HG03354 (cell line): ENCODE data around the gene TDRD1.

Experiments
- ATAC-seq: cut with Tn5 transposase; IDR thresholded peaks from one replicate; pipeline ENCODE4 v1.9.1; 2021; ENCODE audit warnings: mild to moderate bottlenecking; ENCODE audit not compliant: unreplicated experiment, poor library complexity, severe bottlenecking

The TDRD1 gene

GRCh38 chr10:114174695-114175188 is 4.4 kb upstream of the TDRD1 start:
- ATAC-seq = peak; percentile 9

GRCh38 chr10:114175667-114176066 is 3.5 kb upstream of the TDRD1 start:
- no peak for ATAC-seq

GRCh38 chr10:114176511-114176910 is 2.6 kb upstream of the TDRD1 start:
- no peak for ATAC-seq

GRCh38 chr10:114179747-114180146 is 594 bp downstream of the TDRD1 start:
- no peak for ATAC-seq

GRCh38 chr10:114180937-114181336 is 1.8 kb downstream of the TDRD1 start:
- ATAC-seq = no peak

GRCh38 chr10:114181971-114182370 is 2.8 kb downstream of the TDRD1 start:
- ATAC-seq = no peak

GRCh38 chr10:114183563-114183962 is 4.4 kb downstream of the TDRD1 start:
- ATAC-seq = no peak

GRCh38 chr10:114184276-114184675 is 5.1 kb downstream of the TDRD1 start:
- ATAC-seq = no peak

GRCh38 chr10:114188001-114188400 is 8.8 kb downstream of the TDRD1 start:
- peak; percentile 57 for ATAC-seq

GRCh38 chr10:114188900-114189299 is 9.7 kb downstream of the TDRD1 start:
- no peak for ATAC-seq

- ATAC-seq = no peak
Measured at GRCh38 chr10:114189700-114190099, 10.5 kb downstream of the TDRD1 start.

GRCh38 chr10:114195079-114195478 is 15.9 kb downstream of the TDRD1 start:
- ATAC-seq = peak; percentile 92

GRCh38 chr10:114199239-114199638 is 20.1 kb downstream of the TDRD1 start:
- no peak for ATAC-seq

GRCh38 chr10:114202812-114203211 is 23.7 kb downstream of the TDRD1 start:
- no peak for ATAC-seq

GRCh38 chr10:114206902-114207301 is 27.7 kb downstream of the TDRD1 start:
- no peak for ATAC-seq

- ATAC-seq = no peak
Measured at GRCh38 chr10:114207349-114207748, 28.2 kb downstream of the TDRD1 start.

GRCh38 chr10:114208351-114208750 is 29.2 kb downstream of the TDRD1 start:
- no peak for ATAC-seq

GRCh38 chr10:114212153-114212552 is 33.0 kb downstream of the TDRD1 start:
- no peak for ATAC-seq

- no peak for ATAC-seq
Measured at GRCh38 chr10:114215033-114215432, 35.9 kb downstream of the TDRD1 start.

GRCh38 chr10:114220281-114220680 is 41.1 kb downstream of the TDRD1 start:
- no peak for ATAC-seq

GRCh38 chr10:114221235-114221634 is 42.1 kb downstream of the TDRD1 start:
- no peak for ATAC-seq

GRCh38 chr10:114223066-114223465 is 43.9 kb downstream of the TDRD1 start:
- no peak for ATAC-seq
